Measurements from ENCODE around the gene DCX. TPM values are rescaled to one million over a fixed set of nuclear protein-coding genes. Genes with fewer than 3 reads are reported as not detected.

DCX gene
- polyA plus RNA-seq, 1 donor (not counting 4 experiments of a cell fraction or from before 2014, with no cell fraction given): not detected

- dilution Hi-C loops (cut with MboI; ENCODE audit: extremely low pct_ligation_motif_present, low sequenced_read_pairs): no loop called here
- no peak overlapping the region for H3K4me2 ChIP-seq (ENCODE audit: control insufficient read depth, extremely low read depth, insufficient read depth, low read depth, low read length)
- no peaks in the 10 kb centered on the region for H4K20me1 ChIP-seq (ENCODE audit: control insufficient read depth, extremely low read depth, insufficient read depth, low read length)
- DNase-seq (ENCODE audit: low read depth, low spot score) (no peak), FAIRE-seq (no peak)
- H3K27me3 ChIP-seq (ENCODE audit: control insufficient read depth, extremely low read depth, insufficient read depth, low read length): no peaks in the 10 kb centered on the region
- TF ChIP-seq, protein P1, sequence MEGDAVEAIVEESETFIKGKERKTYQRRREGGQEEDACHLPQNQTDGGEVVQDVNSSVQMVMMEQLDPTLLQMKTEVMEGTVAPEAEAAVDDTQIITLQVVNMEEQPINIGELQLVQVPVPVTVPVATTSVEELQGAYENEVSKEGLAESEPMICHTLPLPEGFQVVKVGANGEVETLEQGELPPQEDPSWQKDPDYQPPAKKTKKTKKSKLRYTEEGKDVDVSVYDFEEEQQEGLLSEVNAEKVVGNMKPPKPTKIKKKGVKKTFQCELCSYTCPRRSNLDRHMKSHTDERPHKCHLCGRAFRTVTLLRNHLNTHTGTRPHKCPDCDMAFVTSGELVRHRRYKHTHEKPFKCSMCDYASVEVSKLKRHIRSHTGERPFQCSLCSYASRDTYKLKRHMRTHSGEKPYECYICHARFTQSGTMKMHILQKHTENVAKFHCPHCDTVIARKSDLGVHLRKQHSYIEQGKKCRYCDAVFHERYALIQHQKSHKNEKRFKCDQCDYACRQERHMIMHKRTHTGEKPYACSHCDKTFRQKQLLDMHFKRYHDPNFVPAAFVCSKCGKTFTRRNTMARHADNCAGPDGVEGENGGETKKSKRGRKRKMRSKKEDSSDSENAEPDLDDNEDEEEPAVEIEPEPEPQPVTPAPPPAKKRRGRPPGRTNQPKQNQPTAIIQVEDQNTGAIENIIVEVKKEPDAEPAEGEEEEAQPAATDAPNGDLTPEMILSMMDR (optimal IDR thresholded peaks at IDR 0.05 in 1 of 3, IDR thresholded peaks at IDR 0.05 in 1 of 3, conservative IDR thresholded peaks at IDR 0.05 in 1 of 3; ENCODE audit: extremely low read depth in 1 of 3, insufficient read depth in 2 of 3, low read length in 3 of 3): no peak
- TF ChIP-seq EZH2 (IDR thresholded peaks at IDR 0.05; ENCODE audit: low read length): no peak
- H3K79me2 ChIP-seq (ENCODE audit: control insufficient read depth, insufficient read depth, low read length): no peaks in the 10 kb centered on the region
- H3K9me1 ChIP-seq (ENCODE audit: control insufficient read depth, extremely low read depth, insufficient read depth, low read length): no peaks in the 10 kb centered on the region
- no peak overlapping the region for H3K9ac ChIP-seq (ENCODE audit: control insufficient read depth, extremely low read depth, insufficient read depth, low read length)
- H3K9me3 ChIP-seq (ENCODE audit: control insufficient read depth, low read depth, low read length): no peaks in the 10 kb centered on the region
- no peak overlapping the region for H3K4me3 ChIP-seq (ENCODE audit: control insufficient read depth in 2 of 3, extremely low read depth in 1 of 3, insufficient read depth in 2 of 3, low read depth in 1 of 3, low read length in 3 of 3)
- H2AFZ ChIP-seq (ENCODE audit: control insufficient read depth, low read length): no peak overlapping the region
- no peak overlapping the region for H3K27ac ChIP-seq (ENCODE audit: control insufficient read depth, insufficient read depth, low read length)
- H3K4me1 ChIP-seq (ENCODE audit: control insufficient read depth, extremely low read depth, insufficient read depth, low read length): no peaks in the 10 kb centered on the region
- H3K36me3 ChIP-seq (ENCODE audit: control insufficient read depth in 2 of 2, extremely low read depth in 1 of 2, insufficient read depth in 2 of 2, low read length in 2 of 2): no peaks in the 10 kb centered on the region
These were observed 51.2 kb downstream of the DCX start for GRCh38 chrX:111360839-111361238.

GRCh38 chrX:111355523-111356115, 56.4 kb downstream of the DCX start:
- dilution Hi-C loops (cut with MboI; ENCODE audit: extremely low pct_ligation_motif_present, low sequenced_read_pairs): no loop called here

More at GRCh38 chrX:111355523-111356115, 56.4 kb downstream of the DCX start:
- DNase-seq (ENCODE audit: low read depth, low spot score) (no peak), FAIRE-seq (no peak)
- no peak overlapping the region for H2AFZ ChIP-seq (ENCODE audit: control insufficient read depth, low read length)
- TF ChIP-seq, protein P1 (optimal IDR thresholded peaks at IDR 0.05 in 1 of 3, IDR thresholded peaks at IDR 0.05 in 1 of 3, conservative IDR thresholded peaks at IDR 0.05 in 1 of 3; ENCODE audit: extremely low read depth in 1 of 3, insufficient read depth in 2 of 3, low read length in 3 of 3): no peak
- no peak for TF ChIP-seq EZH2 (IDR thresholded peaks at IDR 0.05; ENCODE audit: low read length)
- no peaks in the 10 kb centered on the region for H3K9me1 ChIP-seq (ENCODE audit: control insufficient read depth, extremely low read depth, insufficient read depth, low read length)
- H3K9me3 ChIP-seq (ENCODE audit: control insufficient read depth, low read depth, low read length): no peaks in the 10 kb centered on the region
- no peaks in the 10 kb centered on the region for H3K27me3 ChIP-seq (ENCODE audit: control insufficient read depth, extremely low read depth, insufficient read depth, low read length)
- H4K20me1 ChIP-seq (ENCODE audit: control insufficient read depth, extremely low read depth, insufficient read depth, low read length): no peaks in the 10 kb centered on the region
- no peak overlapping the region for H3K4me3 ChIP-seq (ENCODE audit: control insufficient read depth in 2 of 3, extremely low read depth in 1 of 3, insufficient read depth in 2 of 3, low read depth in 1 of 3, low read length in 3 of 3)
- H3K4me2 ChIP-seq (ENCODE audit: control insufficient read depth, extremely low read depth, insufficient read depth, low read depth, low read length): no peak overlapping the region
- H3K79me2 ChIP-seq (ENCODE audit: control insufficient read depth, insufficient read depth, low read length): no peaks in the 10 kb centered on the region
- H3K27ac ChIP-seq (ENCODE audit: control insufficient read depth, insufficient read depth, low read length): no peak overlapping the region
- H3K36me3 ChIP-seq (ENCODE audit: control insufficient read depth in 2 of 2, extremely low read depth in 1 of 2, insufficient read depth in 2 of 2, low read length in 2 of 2): no peaks in the 10 kb centered on the region
- no peaks in the 10 kb centered on the region for H3K4me1 ChIP-seq (ENCODE audit: control insufficient read depth, extremely low read depth, insufficient read depth, low read length)
- no peak overlapping the region for H3K9ac ChIP-seq (ENCODE audit: control insufficient read depth, extremely low read depth, insufficient read depth, low read length)
